WTC11 (cell line): Measurements from ENCODE around the gene PIEZO1.

Source experiments
- NR2C2 ChIP-seq: sonication (generic); formaldehyde crosslinking; IDR thresholded peaks from 2 replicates; pipeline ENCODE4 v1.8.0; 2022; ENCODE audit warnings: mild to moderate bottlenecking, missing genetic modification reagents
- ZNF121 ChIP-seq: sonication (generic); formaldehyde crosslinking; IDR thresholded peaks from 2 replicates; pipeline ENCODE4 v1.8.0; 2023; ENCODE audit warnings: missing genetic modification reagents
- TF ChIP-seq, protein P1 (sequence below): fragments of 250-450 bp; sonication (Bioruptor Pico); IDR thresholded peaks from 2 replicates; pipeline ENCODE4 v1.9.0; 2021; ENCODE audit warnings: mild to moderate bottlenecking, borderline replicate concordance
- TF ChIP-seq, protein P2 (sequence below): fragments of 200-600 bp; IDR thresholded peaks from 2 replicates; pipeline ENCODE4 v1.8.0; 2022; ENCODE audit warnings: antibody characterized with exemption
- TF ChIP-seq, protein P3 (sequence below): sonication (generic); formaldehyde crosslinking; IDR thresholded peaks from 2 replicates; pipeline ENCODE4 v1.8.1; 2022; ENCODE audit warnings: low read depth, mild to moderate bottlenecking, moderate library complexity, missing genetic modification reagents, borderline replicate concordance

DNA sequence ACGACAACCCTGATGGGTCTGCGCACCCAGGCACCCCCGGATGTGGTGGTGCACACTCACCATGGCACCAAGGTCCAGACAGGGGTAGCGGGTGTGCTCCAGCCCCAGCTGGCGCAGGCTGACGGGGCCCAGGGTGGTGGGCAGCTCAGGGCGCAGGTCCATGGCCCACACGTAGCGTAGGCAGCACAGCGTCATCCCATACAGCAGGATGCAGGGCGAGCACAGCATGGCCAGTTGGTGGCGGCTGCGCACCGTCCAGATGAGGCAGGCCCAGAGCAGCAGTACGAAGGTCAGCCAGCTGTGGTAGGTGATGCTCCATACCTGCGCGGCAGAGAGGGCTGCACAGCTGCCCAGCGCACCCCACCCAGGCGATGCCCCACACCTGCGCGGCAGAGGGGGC is 48.9 kb downstream of the PIEZO1 start:
- TF ChIP-seq, protein P1, sequence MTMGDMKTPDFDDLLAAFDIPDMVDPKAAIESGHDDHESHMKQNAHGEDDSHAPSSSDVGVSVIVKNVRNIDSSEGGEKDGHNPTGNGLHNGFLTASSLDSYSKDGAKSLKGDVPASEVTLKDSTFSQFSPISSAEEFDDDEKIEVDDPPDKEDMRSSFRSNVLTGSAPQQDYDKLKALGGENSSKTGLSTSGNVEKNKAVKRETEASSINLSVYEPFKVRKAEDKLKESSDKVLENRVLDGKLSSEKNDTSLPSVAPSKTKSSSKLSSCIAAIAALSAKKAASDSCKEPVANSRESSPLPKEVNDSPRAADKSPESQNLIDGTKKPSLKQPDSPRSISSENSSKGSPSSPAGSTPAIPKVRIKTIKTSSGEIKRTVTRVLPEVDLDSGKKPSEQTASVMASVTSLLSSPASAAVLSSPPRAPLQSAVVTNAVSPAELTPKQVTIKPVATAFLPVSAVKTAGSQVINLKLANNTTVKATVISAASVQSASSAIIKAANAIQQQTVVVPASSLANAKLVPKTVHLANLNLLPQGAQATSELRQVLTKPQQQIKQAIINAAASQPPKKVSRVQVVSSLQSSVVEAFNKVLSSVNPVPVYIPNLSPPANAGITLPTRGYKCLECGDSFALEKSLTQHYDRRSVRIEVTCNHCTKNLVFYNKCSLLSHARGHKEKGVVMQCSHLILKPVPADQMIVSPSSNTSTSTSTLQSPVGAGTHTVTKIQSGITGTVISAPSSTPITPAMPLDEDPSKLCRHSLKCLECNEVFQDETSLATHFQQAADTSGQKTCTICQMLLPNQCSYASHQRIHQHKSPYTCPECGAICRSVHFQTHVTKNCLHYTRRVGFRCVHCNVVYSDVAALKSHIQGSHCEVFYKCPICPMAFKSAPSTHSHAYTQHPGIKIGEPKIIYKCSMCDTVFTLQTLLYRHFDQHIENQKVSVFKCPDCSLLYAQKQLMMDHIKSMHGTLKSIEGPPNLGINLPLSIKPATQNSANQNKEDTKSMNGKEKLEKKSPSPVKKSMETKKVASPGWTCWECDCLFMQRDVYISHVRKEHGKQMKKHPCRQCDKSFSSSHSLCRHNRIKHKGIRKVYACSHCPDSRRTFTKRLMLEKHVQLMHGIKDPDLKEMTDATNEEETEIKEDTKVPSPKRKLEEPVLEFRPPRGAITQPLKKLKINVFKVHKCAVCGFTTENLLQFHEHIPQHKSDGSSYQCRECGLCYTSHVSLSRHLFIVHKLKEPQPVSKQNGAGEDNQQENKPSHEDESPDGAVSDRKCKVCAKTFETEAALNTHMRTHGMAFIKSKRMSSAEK (CRISPR knock-in tag) = no peak
- TF ChIP-seq, protein P2, sequence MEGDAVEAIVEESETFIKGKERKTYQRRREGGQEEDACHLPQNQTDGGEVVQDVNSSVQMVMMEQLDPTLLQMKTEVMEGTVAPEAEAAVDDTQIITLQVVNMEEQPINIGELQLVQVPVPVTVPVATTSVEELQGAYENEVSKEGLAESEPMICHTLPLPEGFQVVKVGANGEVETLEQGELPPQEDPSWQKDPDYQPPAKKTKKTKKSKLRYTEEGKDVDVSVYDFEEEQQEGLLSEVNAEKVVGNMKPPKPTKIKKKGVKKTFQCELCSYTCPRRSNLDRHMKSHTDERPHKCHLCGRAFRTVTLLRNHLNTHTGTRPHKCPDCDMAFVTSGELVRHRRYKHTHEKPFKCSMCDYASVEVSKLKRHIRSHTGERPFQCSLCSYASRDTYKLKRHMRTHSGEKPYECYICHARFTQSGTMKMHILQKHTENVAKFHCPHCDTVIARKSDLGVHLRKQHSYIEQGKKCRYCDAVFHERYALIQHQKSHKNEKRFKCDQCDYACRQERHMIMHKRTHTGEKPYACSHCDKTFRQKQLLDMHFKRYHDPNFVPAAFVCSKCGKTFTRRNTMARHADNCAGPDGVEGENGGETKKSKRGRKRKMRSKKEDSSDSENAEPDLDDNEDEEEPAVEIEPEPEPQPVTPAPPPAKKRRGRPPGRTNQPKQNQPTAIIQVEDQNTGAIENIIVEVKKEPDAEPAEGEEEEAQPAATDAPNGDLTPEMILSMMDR = no peak
- TF ChIP-seq NR2C2 (CRISPR knock-in tag) = no peak
- TF ChIP-seq ZNF121 (CRISPR knock-in tag) = no peak
- TF ChIP-seq, protein P3, sequence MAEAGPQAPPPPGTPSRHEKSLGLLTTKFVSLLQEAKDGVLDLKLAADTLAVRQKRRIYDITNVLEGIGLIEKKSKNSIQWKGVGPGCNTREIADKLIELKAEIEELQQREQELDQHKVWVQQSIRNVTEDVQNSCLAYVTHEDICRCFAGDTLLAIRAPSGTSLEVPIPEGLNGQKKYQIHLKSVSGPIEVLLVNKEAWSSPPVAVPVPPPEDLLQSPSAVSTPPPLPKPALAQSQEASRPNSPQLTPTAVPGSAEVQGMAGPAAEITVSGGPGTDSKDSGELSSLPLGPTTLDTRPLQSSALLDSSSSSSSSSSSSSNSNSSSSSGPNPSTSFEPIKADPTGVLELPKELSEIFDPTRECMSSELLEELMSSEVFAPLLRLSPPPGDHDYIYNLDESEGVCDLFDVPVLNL (CRISPR knock-in tag) = no peak
